Liver (tissue), 9 donors: ENCODE results near the gene SLC9A8. TPM values are rescaled to one million over a fixed set of nuclear protein-coding genes. Genes with fewer than 3 reads are reported as not detected.

Source experiments
- DNase-seq: peaks from one replicate; pipeline ENCODE4 v3.0.0-alpha.2; 2017; ENCODE audit warnings: low spot score
- H3K27ac ChIP-seq, 2 donors: one replicate each; pipeline ENCODE4 v1.7.0; 2013; ENCODE audit warnings: inconsistent platforms in 2 of 2, low read length in 2 of 2, control low read depth in 1 of 2, low read depth in 1 of 2, mild to moderate bottlenecking in 1 of 2
- H3K27me3 ChIP-seq, 4 donors: one replicate each; pipeline versions ENCODE4 v1.6.1 to v1.7.0; 2013; ENCODE audit warnings: low read length in 3 of 4, inconsistent platforms in 1 of 4, mild to moderate bottlenecking in 1 of 4, moderate library complexity in 1 of 4; ENCODE audit not compliant: control insufficient read depth in 4 of 4, insufficient read depth in 4 of 4
- H3K36me3 ChIP-seq, 4 donors: one replicate each; pipeline versions ENCODE4 v1.6.1 to v1.7.0; 2013; ENCODE audit warnings: low read length in 3 of 4, mild to moderate bottlenecking in 3 of 4, low read depth in 1 of 4, moderate library complexity in 1 of 4; ENCODE audit not compliant: control insufficient read depth in 4 of 4, insufficient read depth in 3 of 4
- H3K4me1 ChIP-seq, 4 donors: one replicate each; pipeline versions ENCODE4 v1.6.1 to v1.7.0; 2013; ENCODE audit warnings: low read length in 3 of 4, mild to moderate bottlenecking in 3 of 4, moderate library complexity in 1 of 4; ENCODE audit not compliant: control insufficient read depth in 4 of 4, insufficient read depth in 4 of 4
- H3K4me3 ChIP-seq, 3 donors: one replicate each; pipeline versions ENCODE4 v1.6.1 to v1.7.0; 2013; ENCODE audit warnings: low read length in 3 of 3, control low read depth in 1 of 3, low read depth in 1 of 3, mild to moderate bottlenecking in 1 of 3
- H3K9ac ChIP-seq, 2 donors: one replicate each; pipeline ENCODE4 v1.7.0; 2013; ENCODE audit warnings: low read length in 2 of 2, mild to moderate bottlenecking in 2 of 2, moderate library complexity in 2 of 2, control low read depth in 1 of 2, low read depth in 1 of 2
- H3K9me3 ChIP-seq, 4 donors: one replicate each; pipeline versions ENCODE4 v1.6.1 to v1.7.0; 2013; ENCODE audit warnings: low read length in 3 of 4; ENCODE audit not compliant: control insufficient read depth in 4 of 4
- GABPA ChIP-seq, 2 donors: IDR thresholded peaks in 1 of 2; conservative IDR thresholded peaks in 1 of 2; 2 replicates each; pipeline ENCODE4 v1.6.1; 2016; ENCODE audit warnings: antibody characterized with exemption in 2 of 2, mild to moderate bottlenecking in 1 of 2, moderate library complexity in 1 of 2
- HNF4G ChIP-seq: IDR thresholded peaks from 2 replicates; pipeline ENCODE4 v1.6.1; 2016; ENCODE audit warnings: antibody characterized with exemption
- JUND ChIP-seq, 2 donors: IDR thresholded peaks; 2 replicates each; pipeline ENCODE4 v1.6.1; 2016; ENCODE audit warnings: antibody characterized with exemption in 2 of 2
- NR2F2 ChIP-seq: IDR thresholded peaks from 2 replicates; pipeline ENCODE4 v1.6.1; 2016; ENCODE audit warnings: antibody characterized with exemption
- RAD21 ChIP-seq, 2 donors: IDR thresholded peaks; 2 replicates each; pipeline ENCODE4 v1.6.1; 2016; ENCODE audit warnings: antibody characterized with exemption in 2 of 2, mild to moderate bottlenecking in 2 of 2
- SP1 ChIP-seq: IDR thresholded peaks from 2 replicates; pipeline ENCODE4 v1.6.1; 2018; ENCODE audit warnings: antibody characterized with exemption, mild to moderate bottlenecking
- TAF1 ChIP-seq: conservative IDR thresholded peaks from 2 replicates; pipeline ENCODE4 v1.6.1; 2016; ENCODE audit warnings: antibody characterized with exemption, mild to moderate bottlenecking
- YY1 ChIP-seq: IDR thresholded peaks from 2 replicates; pipeline ENCODE4 v1.6.1; 2016; ENCODE audit warnings: antibody characterized with exemption, mild to moderate bottlenecking
- WGBS: extraction: QIAGEN DNeasy Blood & Tissue Kit; methylation state at CpG from one replicate; pipeline ENCODE4 v1.1.7; 2013; 5-methylcytosine and 5-hydroxymethylcytosine counted together
- polyA plus RNA-seq, 2 donors: library from polyadenylated mRNA; stranded (reverse) in 1 of 2; unstranded in 1 of 2; fragments of 200-250 nt in 1 of 2; fragments of >200 nt in 1 of 2; fragmentation: Nextera tagmentation in 1 of 2; extraction: Ambion mirVana in 1 of 2; gene quantifications; one replicate each; pipeline versions ENCODE4 v1.2.1 to v1.2.3, GENCODE V29; 2013 to 2015
- total RNA-seq, 2 donors: library from RNA; depleted of rRNA; stranded (reverse); fragments of >200 nt; gene quantifications; one replicate each; pipeline ENCODE4 v1.2.3, GENCODE V29; 2014
- TF ChIP-seq, protein P1 (sequence below): IDR thresholded peaks from 2 replicates; pipeline ENCODE4 v1.6.1; 2016; ENCODE audit warnings: antibody characterized with exemption, mild to moderate bottlenecking
- TF ChIP-seq, protein P2 (sequence below): IDR thresholded peaks from 2 replicates; pipeline ENCODE4 v1.6.1; 2016; ENCODE audit warnings: antibody characterized with exemption
- TF ChIP-seq, protein P3 (sequence below): fragments of 150-350 bp; IDR thresholded peaks from 2 replicates; pipeline ENCODE4 v1.5.1; 2017; ENCODE audit warnings: improper control_type of control experiment, low read depth, low read length; ENCODE audit not compliant: missing input control
- donor health status: healthy.
- donor health status: healthy.
- donor health status: healthy.
- donor health status: healthy.
- donor health status: healthy.

The SLC9A8 gene
- total and polyA plus RNA-seq, 4 donors: 4.0 to 9.5 (median 8.6) TPM

DNA sequence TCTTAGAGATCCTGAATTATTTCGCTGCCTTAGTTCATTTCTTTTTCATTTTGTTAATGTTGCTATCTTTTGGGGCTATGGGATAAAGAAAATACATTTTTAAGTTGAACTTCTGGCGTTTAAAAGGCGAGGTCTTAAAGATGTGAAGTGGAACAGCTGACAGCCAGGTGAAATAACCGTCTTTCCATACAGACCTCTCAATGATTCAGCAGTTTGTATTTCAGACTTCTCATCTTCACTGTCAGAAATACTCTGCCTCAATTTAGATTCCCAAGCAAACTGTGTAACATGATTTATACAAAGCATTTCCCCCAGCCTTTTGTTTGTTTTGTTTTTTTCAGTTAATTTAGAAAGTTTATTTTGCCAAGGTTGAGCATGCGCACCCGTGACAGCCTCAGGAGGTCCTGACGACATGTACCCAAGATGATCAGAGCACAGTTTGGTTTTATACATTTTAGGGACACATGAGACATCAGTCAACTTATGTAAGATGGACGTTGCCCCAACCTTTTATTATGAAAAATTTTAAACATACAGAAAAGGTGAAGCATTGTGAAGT is 40.0 kb downstream of the SLC9A8 start (continued):
- TF ChIP-seq, protein P1, sequence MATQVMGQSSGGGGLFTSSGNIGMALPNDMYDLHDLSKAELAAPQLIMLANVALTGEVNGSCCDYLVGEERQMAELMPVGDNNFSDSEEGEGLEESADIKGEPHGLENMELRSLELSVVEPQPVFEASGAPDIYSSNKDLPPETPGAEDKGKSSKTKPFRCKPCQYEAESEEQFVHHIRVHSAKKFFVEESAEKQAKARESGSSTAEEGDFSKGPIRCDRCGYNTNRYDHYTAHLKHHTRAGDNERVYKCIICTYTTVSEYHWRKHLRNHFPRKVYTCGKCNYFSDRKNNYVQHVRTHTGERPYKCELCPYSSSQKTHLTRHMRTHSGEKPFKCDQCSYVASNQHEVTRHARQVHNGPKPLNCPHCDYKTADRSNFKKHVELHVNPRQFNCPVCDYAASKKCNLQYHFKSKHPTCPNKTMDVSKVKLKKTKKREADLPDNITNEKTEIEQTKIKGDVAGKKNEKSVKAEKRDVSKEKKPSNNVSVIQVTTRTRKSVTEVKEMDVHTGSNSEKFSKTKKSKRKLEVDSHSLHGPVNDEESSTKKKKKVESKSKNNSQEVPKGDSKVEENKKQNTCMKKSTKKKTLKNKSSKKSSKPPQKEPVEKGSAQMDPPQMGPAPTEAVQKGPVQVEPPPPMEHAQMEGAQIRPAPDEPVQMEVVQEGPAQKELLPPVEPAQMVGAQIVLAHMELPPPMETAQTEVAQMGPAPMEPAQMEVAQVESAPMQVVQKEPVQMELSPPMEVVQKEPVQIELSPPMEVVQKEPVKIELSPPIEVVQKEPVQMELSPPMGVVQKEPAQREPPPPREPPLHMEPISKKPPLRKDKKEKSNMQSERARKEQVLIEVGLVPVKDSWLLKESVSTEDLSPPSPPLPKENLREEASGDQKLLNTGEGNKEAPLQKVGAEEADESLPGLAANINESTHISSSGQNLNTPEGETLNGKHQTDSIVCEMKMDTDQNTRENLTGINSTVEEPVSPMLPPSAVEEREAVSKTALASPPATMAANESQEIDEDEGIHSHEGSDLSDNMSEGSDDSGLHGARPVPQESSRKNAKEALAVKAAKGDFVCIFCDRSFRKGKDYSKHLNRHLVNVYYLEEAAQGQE: no peak
- TF ChIP-seq SP1: no peak
- TF ChIP-seq YY1: no peak

DNA sequence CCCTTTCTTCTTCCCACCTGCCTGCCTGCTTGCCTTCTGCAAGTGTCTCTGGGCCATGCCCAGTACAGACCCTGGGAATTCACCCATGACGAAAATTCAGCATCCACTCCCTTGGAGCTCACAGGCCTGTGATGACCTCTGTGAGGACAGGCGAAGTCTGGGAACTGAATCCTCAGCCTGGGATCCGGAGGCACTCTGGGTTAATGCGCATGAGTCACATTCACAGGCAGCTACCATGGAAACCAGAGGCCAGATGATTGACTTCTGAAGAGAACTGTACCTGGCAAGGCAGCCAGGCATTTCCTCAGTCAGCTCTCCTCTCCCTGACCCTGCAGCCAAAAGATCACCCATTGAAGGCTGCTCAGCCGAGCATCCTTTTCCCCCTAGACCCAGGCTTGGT is 41.0 kb downstream of the SLC9A8 start:
- H3K4me3 ChIP-seq: no peak overlapping the region
- H3K9ac ChIP-seq: no peak overlapping the region
- no peak for DNase-seq
- no peaks in the 10 kb centered on the region for H3K9me3 ChIP-seq
- TF ChIP-seq, protein P2, sequence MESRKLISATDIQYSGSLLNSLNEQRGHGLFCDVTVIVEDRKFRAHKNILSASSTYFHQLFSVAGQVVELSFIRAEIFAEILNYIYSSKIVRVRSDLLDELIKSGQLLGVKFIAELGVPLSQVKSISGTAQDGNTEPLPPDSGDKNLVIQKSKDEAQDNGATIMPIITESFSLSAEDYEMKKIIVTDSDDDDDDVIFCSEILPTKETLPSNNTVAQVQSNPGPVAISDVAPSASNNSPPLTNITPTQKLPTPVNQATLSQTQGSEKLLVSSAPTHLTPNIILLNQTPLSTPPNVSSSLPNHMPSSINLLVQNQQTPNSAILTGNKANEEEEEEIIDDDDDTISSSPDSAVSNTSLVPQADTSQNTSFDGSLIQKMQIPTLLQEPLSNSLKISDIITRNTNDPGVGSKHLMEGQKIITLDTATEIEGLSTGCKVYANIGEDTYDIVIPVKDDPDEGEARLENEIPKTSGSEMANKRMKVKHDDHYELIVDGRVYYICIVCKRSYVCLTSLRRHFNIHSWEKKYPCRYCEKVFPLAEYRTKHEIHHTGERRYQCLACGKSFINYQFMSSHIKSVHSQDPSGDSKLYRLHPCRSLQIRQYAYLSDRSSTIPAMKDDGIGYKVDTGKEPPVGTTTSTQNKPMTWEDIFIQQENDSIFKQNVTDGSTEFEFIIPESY: no peak
- no peak for TF ChIP-seq JUND (IDR thresholded peaks at IDR 0.05)
- no peak for TF ChIP-seq SP1
- TF ChIP-seq, protein P1: no peak
- TF ChIP-seq TAF1: no peak
- no peak for TF ChIP-seq HNF4G
- no peak for TF ChIP-seq YY1
- no peak for TF ChIP-seq RAD21 (IDR thresholded peaks at IDR 0.05)
- no peak for TF ChIP-seq NR2F2
- WGBS: 95% methylated on average over 5 of the region's 5 CpGs
- no peaks in the 10 kb centered on the region for H3K4me1 ChIP-seq
- peaks cover 9 to 42% (median 25%) of the 10 kb centered on the region in 4 donors for H3K36me3 ChIP-seq
- H3K27ac ChIP-seq: no peak overlapping the region
- H3K27me3 ChIP-seq: no peaks in the 10 kb centered on the region

DNA sequence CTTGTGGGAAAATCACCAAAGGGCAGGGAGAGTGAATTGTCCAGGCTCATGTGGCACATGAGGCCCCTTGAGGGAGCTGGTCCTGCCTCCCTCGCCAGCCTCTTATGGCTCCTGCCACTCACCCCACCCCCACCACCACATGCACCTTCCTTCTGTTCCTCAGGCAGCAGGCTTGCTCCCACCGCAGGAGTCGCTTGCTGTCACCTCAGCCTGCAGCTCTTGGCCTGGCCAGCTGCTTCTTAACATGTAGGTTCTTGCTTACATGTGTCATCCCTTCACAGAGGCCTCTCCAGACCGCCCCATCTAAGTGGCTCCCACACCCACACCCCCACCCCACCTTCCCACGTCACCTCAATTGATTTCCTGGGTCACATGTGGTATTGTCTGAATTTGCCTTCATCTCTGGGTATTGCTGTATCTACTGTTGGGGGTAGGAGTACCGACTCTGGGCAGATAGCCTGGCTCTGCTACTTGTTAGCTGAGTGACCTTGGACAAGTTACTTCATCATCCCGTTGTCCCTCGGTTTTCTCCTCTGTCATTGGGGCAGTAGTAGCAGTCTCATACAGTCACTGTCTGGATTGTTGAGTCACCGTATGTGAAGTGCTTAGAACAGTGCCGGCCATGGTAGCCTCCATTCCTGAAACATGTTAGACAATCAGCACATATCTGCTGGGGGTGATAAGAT is 41.7 kb downstream of the SLC9A8 start:
- H3K36me3 ChIP-seq: peaks cover 8 to 45% (median 26%) of the 10 kb centered on the region in 4 donors

More for the DNA sequence above, 41.7 kb downstream of the SLC9A8 start:
- DNase-seq: no peak
- Histone ChIP-seq H3K27ac (no peak overlapping the region), H3K9me3 (no peaks in the 10 kb centered on the region), H3K4me3 (no peak overlapping the region), H3K27me3 (no peaks in the 10 kb centered on the region), H3K4me1 (no peaks in the 10 kb centered on the region), H3K9ac (no peak overlapping the region)
- WGBS: 90% methylated on average over 10 of the region's 10 CpGs
- TF ChIP-seq HNF4G (no peak), TAF1 (no peak), NR2F2 (no peak), GABPA (IDR thresholded peaks at IDR 0.05 in 1 of 2, conservative IDR thresholded peaks at IDR 0.05 in 1 of 2) (no peak), RAD21 (IDR thresholded peaks at IDR 0.05) (no peak), JUND (IDR thresholded peaks at IDR 0.05) (no peak)
- TF ChIP-seq, protein P2: no peak
- TF ChIP-seq, protein P3, sequence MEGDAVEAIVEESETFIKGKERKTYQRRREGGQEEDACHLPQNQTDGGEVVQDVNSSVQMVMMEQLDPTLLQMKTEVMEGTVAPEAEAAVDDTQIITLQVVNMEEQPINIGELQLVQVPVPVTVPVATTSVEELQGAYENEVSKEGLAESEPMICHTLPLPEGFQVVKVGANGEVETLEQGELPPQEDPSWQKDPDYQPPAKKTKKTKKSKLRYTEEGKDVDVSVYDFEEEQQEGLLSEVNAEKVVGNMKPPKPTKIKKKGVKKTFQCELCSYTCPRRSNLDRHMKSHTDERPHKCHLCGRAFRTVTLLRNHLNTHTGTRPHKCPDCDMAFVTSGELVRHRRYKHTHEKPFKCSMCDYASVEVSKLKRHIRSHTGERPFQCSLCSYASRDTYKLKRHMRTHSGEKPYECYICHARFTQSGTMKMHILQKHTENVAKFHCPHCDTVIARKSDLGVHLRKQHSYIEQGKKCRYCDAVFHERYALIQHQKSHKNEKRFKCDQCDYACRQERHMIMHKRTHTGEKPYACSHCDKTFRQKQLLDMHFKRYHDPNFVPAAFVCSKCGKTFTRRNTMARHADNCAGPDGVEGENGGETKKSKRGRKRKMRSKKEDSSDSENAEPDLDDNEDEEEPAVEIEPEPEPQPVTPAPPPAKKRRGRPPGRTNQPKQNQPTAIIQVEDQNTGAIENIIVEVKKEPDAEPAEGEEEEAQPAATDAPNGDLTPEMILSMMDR: no peak
